ENCODE results near the gene DDX10. TPM values are rescaled to one million over a fixed set of nuclear protein-coding genes. Genes with fewer than 3 reads are reported as not detected.

The DDX10 gene
- total and polyA plus RNA-seq, 2 donors = 15.9 to 28.1 TPM

- no peak overlapping the region for H3K4me3 ChIP-seq (ENCODE audit: low read depth, low read length)
- no peak for DNase-seq (ENCODE audit: extremely low spot score)
- WGBS = 92% methylated on average over 4 of the region's 4 CpGs
- H3K27ac ChIP-seq (ENCODE audit: low read depth) = no peak overlapping the region
- no peaks in the 10 kb centered on the region for H3K36me3 ChIP-seq (ENCODE audit: insufficient read depth)
- H3K4me1 ChIP-seq (ENCODE audit: insufficient read depth) = no peaks in the 10 kb centered on the region
Observed at GRCh38 chr11:108670451-108670850, 5.6 kb downstream of the DDX10 start.

DNA sequence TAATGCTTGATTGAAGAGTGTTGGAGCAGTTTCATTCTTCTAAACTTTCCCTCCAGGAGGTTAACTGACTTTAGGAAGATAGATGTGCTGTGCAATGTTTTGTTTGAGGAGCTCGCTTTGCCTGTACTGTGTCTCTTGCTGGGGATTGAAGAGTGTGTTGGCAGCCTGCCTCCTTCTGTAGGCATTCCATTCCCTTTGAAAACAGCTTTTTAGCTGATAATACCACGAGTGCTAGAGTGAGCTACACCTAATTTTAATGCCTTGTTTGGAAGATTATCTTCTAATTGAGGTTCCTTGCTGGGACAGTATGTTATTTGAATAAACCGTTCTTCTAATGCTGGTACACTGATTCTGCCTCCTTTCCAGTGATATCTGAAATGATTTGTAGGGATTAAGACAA, 7.2 kb downstream of the DDX10 start:
- 36% methylated on average over 3 of the region's 3 CpGs for WGBS
- H3K4me1 ChIP-seq (ENCODE audit: insufficient read depth) = no peaks in the 10 kb centered on the region
- no peaks in the 10 kb centered on the region for H3K36me3 ChIP-seq (ENCODE audit: insufficient read depth)
- no peak overlapping the region for H3K27ac ChIP-seq (ENCODE audit: low read depth)
- no peak overlapping the region for H3K4me3 ChIP-seq (ENCODE audit: low read depth, low read length)
- no peak for DNase-seq (ENCODE audit: extremely low spot score)

DNA sequence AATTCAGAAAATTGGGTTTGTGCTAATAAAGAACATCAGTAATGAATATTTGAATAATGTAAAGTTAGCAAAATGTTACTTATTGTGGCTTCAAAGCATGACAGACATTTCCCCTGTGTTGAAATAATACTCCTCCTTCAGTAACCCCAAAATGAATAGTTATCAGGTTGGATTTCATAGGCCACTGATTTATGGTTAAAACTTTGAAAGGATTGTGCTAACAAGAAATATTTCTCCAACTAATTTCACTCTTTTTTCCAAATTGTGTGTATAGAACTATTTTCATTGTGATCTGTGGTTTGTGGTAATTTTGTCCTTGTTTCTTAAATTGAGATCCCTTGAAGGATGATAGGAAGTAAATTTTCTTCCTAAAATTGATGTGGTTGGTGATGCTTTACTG, 7.9 kb downstream of the DDX10 start:
- no peak for DNase-seq (ENCODE audit: extremely low spot score)
- no peak overlapping the region for H3K4me3 ChIP-seq (ENCODE audit: low read depth, low read length)
- H3K27ac ChIP-seq (ENCODE audit: low read depth) = no peak overlapping the region
- H3K36me3 ChIP-seq (ENCODE audit: insufficient read depth) = peaks cover 3% of the 10 kb centered on the region
- H3K4me1 ChIP-seq (ENCODE audit: insufficient read depth) = no peaks in the 10 kb centered on the region

DNA sequence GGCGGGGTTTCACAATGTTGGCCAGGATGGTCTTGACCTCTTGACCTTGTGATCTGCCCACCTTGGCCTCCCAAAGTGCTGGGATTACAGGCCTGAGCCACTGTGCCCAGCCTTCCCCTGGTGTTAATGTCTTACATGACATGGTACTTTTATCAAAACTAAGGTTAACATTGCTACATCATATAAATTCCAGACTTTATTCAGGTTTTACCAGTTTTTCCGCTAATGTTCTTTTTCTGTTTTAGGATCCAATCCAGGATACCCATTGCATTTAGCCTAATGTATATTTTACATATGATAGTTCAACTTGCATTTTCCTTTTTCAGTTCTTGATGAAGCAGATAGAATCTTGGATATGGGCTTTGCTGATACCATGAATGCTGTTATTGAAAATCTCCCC, 14.2 kb downstream of the DDX10 start:
- Histone ChIP-seq H3K36me3 (ENCODE audit: insufficient read depth) (peaks cover 3% of the 10 kb centered on the region), H3K4me3 (ENCODE audit: low read depth, low read length) (no peak overlapping the region), H3K4me1 (ENCODE audit: insufficient read depth) (no peaks in the 10 kb centered on the region), H3K27ac (ENCODE audit: low read depth) (no peak overlapping the region)
- 99% methylated on average over 2 of the region's 2 CpGs for WGBS
- DNase-seq (ENCODE audit: extremely low spot score) = no peak

GRCh38 chr11:108680271-108680670, 15.4 kb downstream of the DDX10 start:
- no peak for DNase-seq (ENCODE audit: extremely low spot score)
- 90% methylated on average over 1 of the region's 1 CpG for WGBS
- no peak overlapping the region for H3K4me3 ChIP-seq (ENCODE audit: low read depth, low read length)
- H3K36me3 ChIP-seq (ENCODE audit: insufficient read depth) = peaks cover 3% of the 10 kb centered on the region
- H3K27ac ChIP-seq (ENCODE audit: low read depth) = no peak overlapping the region
- no peaks in the 10 kb centered on the region for H3K4me1 ChIP-seq (ENCODE audit: insufficient read depth)

GRCh38 chr11:108685419-108686130, 20.7 kb downstream of the DDX10 start:
- DNase-seq (ENCODE audit: extremely low spot score) = no peak
- no peak overlapping the region for H3K27ac ChIP-seq (ENCODE audit: low read depth)
- H3K4me3 ChIP-seq (ENCODE audit: low read depth, low read length) = no peak overlapping the region
- peaks cover 4% of the 10 kb centered on the region for H3K36me3 ChIP-seq (ENCODE audit: insufficient read depth)
- WGBS = 97% methylated on average over 5 of the region's 7 CpGs
- H3K4me1 ChIP-seq (ENCODE audit: insufficient read depth) = no peaks in the 10 kb centered on the region

- peaks cover under 1% of the 10 kb centered on the region for H3K36me3 ChIP-seq (ENCODE audit: insufficient read depth)
Observed at GRCh38 chr11:108693852-108694251, 29.0 kb downstream of the DDX10 start.

DNA sequence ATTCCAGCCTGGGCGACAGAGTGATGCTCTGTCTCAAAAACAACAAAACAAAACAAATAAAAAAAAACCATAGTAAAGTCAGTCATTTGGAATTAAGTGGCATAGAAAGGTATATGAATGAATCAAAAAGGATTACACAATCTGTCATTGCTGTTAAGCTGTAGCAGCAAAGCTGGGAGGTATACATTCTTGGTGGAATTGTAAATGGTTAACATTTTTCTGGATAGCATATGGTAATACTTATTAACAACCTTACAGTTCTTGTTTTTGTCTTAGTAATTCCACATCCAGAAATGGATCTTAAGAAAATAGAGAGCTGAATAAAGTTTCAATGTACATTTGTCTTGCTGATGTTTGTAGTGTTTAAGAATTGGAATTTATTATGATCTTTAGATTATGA, 30.0 kb downstream of the DDX10 start:
- Histone ChIP-seq H3K27ac (ENCODE audit: low read depth) (no peak overlapping the region), H3K4me3 (ENCODE audit: low read depth, low read length) (no peak overlapping the region), H3K36me3 (ENCODE audit: insufficient read depth) (no peaks in the 10 kb centered on the region), H3K4me1 (ENCODE audit: insufficient read depth) (no peaks in the 10 kb centered on the region)
- 91% methylated on average over 1 of the region's 1 CpG for WGBS
- no peak for DNase-seq (ENCODE audit: extremely low spot score)

More at GRCh38 chr11:108693852-108694251, 29.0 kb downstream of the DDX10 start:
- no peak overlapping the region for H3K27ac ChIP-seq (ENCODE audit: low read depth)
- no peak for DNase-seq (ENCODE audit: extremely low spot score)
- H3K4me1 ChIP-seq (ENCODE audit: insufficient read depth) = no peaks in the 10 kb centered on the region
- H3K4me3 ChIP-seq (ENCODE audit: low read depth, low read length) = no peak overlapping the region
- WGBS = 86% methylated on average over 2 of the region's 2 CpGs

GRCh38 chr11:108697872-108698473, 33.1 kb downstream of the DDX10 start:
- H3K4me3 ChIP-seq (ENCODE audit: low read depth, low read length) = no peak overlapping the region
- H3K27ac ChIP-seq (ENCODE audit: low read depth) = no peak overlapping the region
- DNase-seq (ENCODE audit: extremely low spot score) = peak; percentile 56
- 56% methylated on average over 3 of the region's 3 CpGs for WGBS
- no peaks in the 10 kb centered on the region for H3K36me3 ChIP-seq (ENCODE audit: insufficient read depth)
- no peaks in the 10 kb centered on the region for H3K4me1 ChIP-seq (ENCODE audit: insufficient read depth)

GRCh38 chr11:108698844-108699642, 34.2 kb downstream of the DDX10 start:
- no peak overlapping the region for H3K4me3 ChIP-seq (ENCODE audit: low read depth, low read length)
- no peak for DNase-seq (ENCODE audit: extremely low spot score)
- WGBS = 92% methylated on average over 4 of the region's 4 CpGs
- H3K4me1 ChIP-seq (ENCODE audit: insufficient read depth) = no peaks in the 10 kb centered on the region
- H3K27ac ChIP-seq (ENCODE audit: low read depth) = no peak overlapping the region
- no peaks in the 10 kb centered on the region for H3K36me3 ChIP-seq (ENCODE audit: insufficient read depth)

DNA sequence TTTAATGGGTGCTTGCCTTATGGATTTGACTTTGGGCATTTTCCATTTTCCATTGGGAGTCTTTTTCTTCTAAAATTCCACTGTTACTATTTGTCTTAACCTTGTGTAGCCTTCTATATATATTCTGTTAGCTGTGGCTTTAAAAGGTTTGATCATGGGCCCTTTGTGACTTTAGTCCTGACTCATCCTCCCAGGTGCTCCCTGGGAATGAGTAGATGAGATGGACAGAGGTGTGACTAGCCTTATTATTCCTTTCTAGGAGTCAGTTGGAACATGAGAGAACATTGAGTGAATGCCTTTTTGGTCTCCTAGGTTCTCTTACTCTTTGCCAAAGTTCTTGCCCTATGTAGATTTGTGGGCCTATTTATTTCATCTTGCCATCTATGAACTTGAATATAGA, 39.0 kb downstream of the DDX10 start:
- no peak for DNase-seq (ENCODE audit: extremely low spot score)
- H3K36me3 ChIP-seq (ENCODE audit: insufficient read depth) = peaks cover 7% of the 10 kb centered on the region
- H3K27ac ChIP-seq (ENCODE audit: low read depth) = no peak overlapping the region

GRCh38 chr11:108705061-108705460, 40.2 kb downstream of the DDX10 start:
- DNase-seq (ENCODE audit: extremely low spot score) = no peak
- peaks cover 7% of the 10 kb centered on the region for H3K36me3 ChIP-seq (ENCODE audit: insufficient read depth)
- no peak overlapping the region for H3K27ac ChIP-seq (ENCODE audit: low read depth)
- no peak overlapping the region for H3K4me3 ChIP-seq (ENCODE audit: low read depth, low read length)
- H3K4me1 ChIP-seq (ENCODE audit: insufficient read depth) = no peaks in the 10 kb centered on the region
- 90% methylated on average over 2 of the region's 2 CpGs for WGBS

More for the DNA sequence above, 39.0 kb downstream of the DDX10 start:
- no peak overlapping the region for H3K4me3 ChIP-seq (ENCODE audit: low read depth, low read length)
- H3K4me1 ChIP-seq (ENCODE audit: insufficient read depth) = no peaks in the 10 kb centered on the region

GRCh38 chr11:108708173-108708572, 43.3 kb downstream of the DDX10 start:
- Histone ChIP-seq H3K4me3 (ENCODE audit: low read depth, low read length) (no peak overlapping the region), H3K27ac (ENCODE audit: low read depth) (no peak overlapping the region), H3K4me1 (ENCODE audit: insufficient read depth) (no peaks in the 10 kb centered on the region), H3K36me3 (ENCODE audit: insufficient read depth) (peaks cover 7% of the 10 kb centered on the region)
- no peak for DNase-seq (ENCODE audit: extremely low spot score)

DNA sequence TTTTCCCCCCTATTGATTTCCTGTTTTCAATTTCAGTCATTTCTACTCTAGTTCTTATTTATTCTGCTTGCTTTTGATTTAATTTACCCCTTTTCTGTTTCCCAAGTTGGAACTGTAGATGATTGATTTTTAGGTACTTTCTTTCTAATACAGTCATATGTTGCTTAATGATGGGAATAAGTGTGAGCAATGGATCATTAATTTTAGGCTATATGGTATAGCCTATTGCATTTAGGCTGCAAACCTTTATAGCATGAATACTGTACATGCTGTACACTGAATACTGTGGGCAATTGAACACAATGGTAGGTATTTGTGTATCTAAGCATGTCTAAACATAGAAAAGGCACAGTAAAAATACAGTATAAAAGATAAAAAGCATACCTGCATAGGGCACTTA, 44.9 kb downstream of the DDX10 start:
- Histone ChIP-seq H3K4me1 (ENCODE audit: insufficient read depth) (no peaks in the 10 kb centered on the region), H3K36me3 (ENCODE audit: insufficient read depth) (peaks cover 7% of the 10 kb centered on the region), H3K4me3 (ENCODE audit: low read depth, low read length) (no peak overlapping the region), H3K27ac (ENCODE audit: low read depth) (no peak overlapping the region)
- no peak for DNase-seq (ENCODE audit: extremely low spot score)

Data from urinary bladder (tissue), 4 donors.